GM23248 (cell line): ENCODE data around the gene CTDNEP1.

ENCODE experiments used
- EZH2 ChIP-seq: fragments of 200-600 bp; sonication (generic); IDR thresholded peaks from 2 replicates; pipeline ENCODE4 v1.6.1; 2018; ENCODE audit warnings: antibody characterized with exemption, mild to moderate bottlenecking; ENCODE audit not compliant: insufficient read depth, poor library complexity, severe bottlenecking
- EZH2phosphoT487 ChIP-seq: fragments of 200-600 bp; sonication (generic); IDR thresholded peaks from 2 replicates; pipeline ENCODE4 v1.6.1; 2018; ENCODE audit warnings: antibody characterized with exemption, moderate library complexity, mild to moderate bottlenecking, low read depth; ENCODE audit not compliant: insufficient read depth

DNA sequence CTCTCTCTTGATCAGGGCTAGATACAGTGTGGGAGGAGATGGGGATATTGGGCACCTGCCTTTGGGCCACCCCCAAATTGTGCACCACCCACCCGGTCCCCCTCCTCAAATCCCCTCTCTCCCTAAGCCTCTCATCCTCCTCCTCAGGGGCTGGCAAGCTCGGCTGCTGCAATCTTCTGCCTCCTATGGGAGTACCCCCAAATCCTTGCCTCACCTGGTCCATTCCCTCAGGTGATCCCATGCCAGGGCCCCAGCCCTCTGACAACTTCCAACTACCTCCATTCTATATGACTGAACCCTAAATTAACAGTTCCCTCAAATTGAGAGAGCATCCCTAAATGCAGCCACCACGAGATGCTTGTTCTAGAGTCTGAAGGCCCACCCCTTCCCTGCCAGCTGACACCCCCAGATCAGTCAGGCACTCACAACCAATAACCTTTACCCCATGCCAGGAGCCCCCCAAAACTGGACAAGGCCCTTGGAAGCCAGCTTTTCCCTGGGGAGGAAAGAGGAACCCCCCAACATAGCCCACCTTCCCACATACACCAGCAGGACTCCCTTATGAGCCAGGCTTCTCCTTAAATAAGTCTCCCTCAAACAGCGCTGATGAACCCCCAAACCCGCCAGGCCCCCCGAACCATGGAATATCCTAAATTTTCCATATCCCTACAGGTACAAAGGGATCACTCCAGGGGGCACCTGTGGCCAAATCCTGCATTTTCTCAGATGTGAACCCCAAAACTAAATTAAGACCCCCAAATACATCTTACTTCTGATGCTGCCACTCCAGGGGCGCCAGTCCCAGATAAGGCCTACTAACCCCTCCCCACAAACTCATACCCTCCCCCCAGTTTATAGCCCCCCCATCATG is 35.1 kb downstream of the CTDNEP1 start:
- TF ChIP-seq EZH2 (no peak), EZH2phosphoT487 (no peak)
